EL (cell line): ENCODE data around the gene GRHL1.
A peak's percentile ranks its signal among the peaks of the same experiment; 100 is the strongest.
"Not testable (repeated sequence)": the region's sequence is repeated elsewhere in the genome, so short reads cannot be mapped to it uniquely, and the experiment has no call there.

Source experiments
- DNase-seq: peaks from one replicate; pipeline ENCODE4 v3.0.0-alpha.2; 2016

Gene GRHL1, protein sequence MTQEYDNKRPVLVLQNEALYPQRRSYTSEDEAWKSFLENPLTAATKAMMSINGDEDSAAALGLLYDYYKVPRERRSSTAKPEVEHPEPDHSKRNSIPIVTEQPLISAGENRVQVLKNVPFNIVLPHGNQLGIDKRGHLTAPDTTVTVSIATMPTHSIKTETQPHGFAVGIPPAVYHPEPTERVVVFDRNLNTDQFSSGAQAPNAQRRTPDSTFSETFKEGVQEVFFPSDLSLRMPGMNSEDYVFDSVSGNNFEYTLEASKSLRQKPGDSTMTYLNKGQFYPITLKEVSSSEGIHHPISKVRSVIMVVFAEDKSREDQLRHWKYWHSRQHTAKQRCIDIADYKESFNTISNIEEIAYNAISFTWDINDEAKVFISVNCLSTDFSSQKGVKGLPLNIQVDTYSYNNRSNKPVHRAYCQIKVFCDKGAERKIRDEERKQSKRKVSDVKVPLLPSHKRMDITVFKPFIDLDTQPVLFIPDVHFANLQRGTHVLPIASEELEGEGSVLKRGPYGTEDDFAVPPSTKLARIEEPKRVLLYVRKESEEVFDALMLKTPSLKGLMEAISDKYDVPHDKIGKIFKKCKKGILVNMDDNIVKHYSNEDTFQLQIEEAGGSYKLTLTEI

GRCh38 chr2:9951522-9952285 lies at the start of gene GRHL1:
Gene GRHL1 (plus strand): TSS chr2:9951693. CDS start chr2:9951834, 141 bp downstream.
- peak; percentile 90 for DNase-seq

DNA sequence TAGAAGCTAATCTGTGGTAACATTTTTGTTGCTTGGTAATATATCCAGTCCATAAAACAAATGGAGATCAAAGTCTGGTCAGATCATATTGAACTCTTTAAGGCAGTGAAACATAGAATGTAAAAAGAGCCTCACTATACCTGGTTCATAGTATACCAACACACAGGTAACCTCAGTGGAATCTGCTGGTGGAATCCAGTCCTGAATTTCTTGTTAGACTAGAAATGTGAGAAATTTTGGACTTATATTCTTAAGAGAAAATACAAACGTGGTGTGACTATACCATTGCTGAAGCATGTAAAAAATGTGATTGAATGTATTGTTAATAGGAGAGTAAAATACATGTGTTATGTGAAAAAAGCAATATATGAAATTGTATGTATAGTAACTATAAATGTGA lies 46.1 kb upstream of the GRHL1 start:
- no peak for DNase-seq

DNA sequence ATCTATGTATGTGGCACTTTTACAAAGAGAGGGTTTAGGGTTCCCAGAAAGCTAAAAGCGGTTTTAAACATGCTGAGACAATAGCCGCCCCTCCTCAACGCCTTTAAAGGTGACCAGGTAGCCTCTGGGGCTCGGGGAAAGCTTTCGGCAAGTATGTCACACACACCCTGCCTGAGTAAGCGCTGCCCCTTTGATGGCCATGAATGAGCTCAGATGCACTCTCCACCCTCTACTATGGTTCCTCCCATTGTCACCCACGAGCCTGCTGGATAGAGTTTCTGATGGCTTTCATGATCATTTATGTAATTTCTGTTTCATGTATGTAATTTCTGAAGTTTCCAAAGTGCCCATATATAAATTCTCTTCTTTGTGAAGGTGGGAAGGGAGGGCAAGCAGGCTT lies 44.1 kb upstream of the GRHL1 start:
- DNase-seq: no peak

DNA sequence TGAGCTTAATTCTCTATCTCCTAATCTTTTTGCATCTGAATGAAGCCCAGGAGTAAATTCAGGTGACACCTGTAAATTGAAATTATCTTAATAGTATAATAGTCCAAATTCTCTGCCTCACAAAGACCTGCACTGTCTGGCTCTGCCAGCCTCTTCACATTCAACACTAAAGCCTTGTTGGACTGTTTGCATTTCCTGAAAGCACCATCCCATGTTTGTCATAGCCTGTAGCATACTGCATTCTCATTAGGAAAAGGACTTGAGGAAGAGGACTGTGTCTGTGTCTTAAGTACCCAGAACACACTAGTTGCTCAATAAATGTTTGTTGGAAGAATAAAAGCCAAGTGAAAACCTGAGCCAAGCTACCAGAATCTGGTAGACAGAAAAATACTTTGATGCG lies 42.9 kb upstream of the GRHL1 start:
- no peak for DNase-seq

GRCh38 chr2:9909106-9909505 lies 42.4 kb upstream of the GRHL1 start:
- DNase-seq: peak; percentile 21

DNA sequence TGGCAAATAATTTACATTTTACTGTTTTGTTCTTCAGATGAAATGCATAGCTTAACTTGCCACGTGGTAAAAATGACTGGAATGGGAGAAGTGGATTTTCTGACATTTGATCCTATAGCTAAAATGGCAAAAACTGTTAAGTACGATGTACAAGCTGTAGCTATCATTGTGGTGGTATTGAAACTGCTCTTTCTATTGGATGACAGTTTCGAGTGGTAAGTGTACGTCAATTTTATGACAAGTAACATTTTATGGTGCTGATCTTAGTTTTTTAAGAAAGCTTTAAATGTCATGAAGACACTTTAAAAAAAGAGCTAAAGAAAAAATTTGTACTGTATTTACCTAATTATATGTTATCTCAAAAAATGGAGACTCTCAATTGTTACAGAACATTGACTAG lies 40.8 kb upstream of the GRHL1 start:
- no peak for DNase-seq

GRCh38 chr2:9912468-9912867 lies 39.0 kb upstream of the GRHL1 start:
- DNase-seq: no peak

DNA sequence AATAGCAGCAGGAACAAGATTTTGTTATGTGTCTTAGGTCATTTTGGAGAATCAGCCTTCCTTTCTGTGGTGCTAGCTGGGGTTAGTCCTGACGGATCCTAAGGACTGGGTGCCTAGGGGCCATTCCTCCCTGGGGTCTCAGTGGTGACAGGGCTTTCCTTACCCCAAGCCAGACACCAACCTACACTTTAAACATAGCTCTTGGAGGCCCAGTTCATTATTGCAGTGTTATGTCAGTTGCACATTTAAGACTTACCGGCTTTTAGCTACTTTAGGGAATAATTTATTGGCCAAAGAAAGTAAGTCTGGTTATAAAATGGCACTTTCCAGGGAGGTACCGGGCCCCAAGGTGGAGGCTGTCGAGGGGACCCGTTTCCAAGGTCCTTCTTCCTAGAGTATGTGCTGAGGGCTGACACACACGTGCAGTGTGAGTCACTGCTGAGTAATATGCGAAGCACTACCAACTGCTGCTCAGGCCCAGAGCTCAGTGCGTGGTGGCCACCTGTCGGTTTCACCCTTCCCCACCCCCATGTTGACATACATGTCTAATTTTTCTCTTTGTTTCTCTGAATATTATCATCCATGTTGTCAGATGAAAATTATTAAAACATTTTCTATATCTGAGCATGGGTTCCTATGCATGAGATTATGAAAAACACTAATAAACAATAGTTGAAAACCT lies 37.0 kb upstream of the GRHL1 start:
- peak; percentile 87 for DNase-seq

GRCh38 chr2:9918275-9918674 lies 33.2 kb upstream of the GRHL1 start:
- DNase-seq: peak; percentile 26

GRCh38 chr2:9919512-9919911 lies 32.0 kb upstream of the GRHL1 start:
- no peak for DNase-seq

- DNase-seq: not testable (repeated sequence)
Observed at GRCh38 chr2:9927020-9927419, 24.5 kb upstream of the GRHL1 start.

- DNase-seq: no peak
Observed at GRCh38 chr2:9937258-9937657, 14.2 kb upstream of the GRHL1 start.

- DNase-seq: no peak
Observed at GRCh38 chr2:9937968-9938367, 13.5 kb upstream of the GRHL1 start.

DNA sequence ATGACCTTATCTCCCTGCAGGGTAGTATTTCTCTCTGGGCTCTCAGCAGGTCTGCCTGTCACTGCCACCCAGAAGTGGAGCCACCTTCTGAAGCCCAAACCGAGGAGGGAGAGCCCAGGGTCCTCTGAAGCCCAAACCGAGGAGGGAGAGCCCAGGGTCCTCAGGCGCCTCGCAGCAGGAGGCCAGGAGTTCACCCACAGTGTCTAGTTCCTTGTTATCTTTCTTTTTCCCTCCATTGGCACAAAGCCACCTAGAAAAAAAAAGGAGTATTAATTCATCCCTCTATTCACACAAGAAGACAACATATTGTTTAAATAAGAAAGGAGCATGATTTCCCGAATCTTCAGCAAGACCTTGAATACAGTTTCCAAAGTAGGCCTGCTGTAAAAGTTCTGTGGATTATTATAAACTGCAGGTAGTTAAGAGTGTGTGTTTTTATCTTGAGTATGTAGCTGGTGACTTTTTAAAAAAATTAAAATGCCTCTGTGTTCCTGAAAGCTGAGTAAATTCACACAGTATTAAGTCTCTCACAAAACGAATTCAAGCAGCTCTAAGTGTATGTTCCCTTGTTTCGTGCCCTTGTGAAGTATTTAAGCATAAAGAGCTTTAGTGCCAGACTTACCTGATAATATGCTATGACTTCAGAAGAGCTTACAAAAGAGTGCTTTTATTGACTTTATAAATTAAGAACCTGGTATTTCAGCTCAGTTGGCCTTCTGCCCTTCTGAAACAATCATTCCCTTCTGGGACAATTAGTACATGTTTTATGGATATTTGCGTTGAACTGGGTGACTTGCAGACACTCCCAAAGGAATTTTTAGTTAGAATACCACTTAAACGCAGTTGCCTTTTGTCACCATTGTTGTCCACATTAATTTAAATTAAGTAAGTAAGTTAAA lies 11.7 kb upstream of the GRHL1 start:
- no peak for DNase-seq

DNA sequence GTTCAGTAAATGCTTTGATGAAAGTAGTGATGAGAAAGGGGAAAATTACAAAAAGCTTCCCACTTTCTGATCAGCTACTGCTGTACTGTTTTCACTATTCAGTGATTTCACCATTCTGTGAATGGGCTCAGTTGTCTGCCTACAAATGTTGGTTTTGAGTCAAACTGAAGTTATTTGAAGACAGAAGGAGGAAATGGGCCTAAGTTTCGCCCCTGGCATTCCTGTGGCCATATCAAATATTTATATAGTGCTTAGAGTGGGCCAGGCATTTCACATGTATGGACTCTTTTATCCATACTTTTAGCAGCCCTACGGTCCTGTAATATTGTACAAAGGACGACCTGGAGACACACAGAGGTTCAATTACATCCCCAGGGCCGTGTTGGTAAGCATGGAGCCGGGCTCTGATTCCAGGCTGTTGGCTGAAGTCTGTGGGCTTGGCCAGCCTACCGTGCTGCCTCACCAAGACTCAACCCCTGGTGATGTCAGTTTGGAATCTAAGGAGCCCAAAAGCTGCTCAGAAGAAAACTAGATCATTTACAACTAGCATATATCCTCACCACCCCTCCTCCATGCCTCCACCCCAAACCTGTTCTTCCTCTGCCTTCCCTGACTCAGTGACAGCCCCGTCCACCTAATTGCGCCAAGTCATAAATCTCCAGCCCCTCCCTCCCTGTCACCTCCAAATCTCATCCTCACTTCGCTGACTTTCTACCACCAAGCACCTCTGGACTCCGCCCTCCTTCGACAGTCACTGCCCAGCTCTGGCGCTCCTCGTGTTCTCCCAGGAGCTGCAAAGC lies 10.1 kb upstream of the GRHL1 start:
- peak; percentile 78 for DNase-seq

- no peak for DNase-seq
Observed at GRCh38 chr2:9941996-9942390, 9.5 kb upstream of the GRHL1 start.

DNA sequence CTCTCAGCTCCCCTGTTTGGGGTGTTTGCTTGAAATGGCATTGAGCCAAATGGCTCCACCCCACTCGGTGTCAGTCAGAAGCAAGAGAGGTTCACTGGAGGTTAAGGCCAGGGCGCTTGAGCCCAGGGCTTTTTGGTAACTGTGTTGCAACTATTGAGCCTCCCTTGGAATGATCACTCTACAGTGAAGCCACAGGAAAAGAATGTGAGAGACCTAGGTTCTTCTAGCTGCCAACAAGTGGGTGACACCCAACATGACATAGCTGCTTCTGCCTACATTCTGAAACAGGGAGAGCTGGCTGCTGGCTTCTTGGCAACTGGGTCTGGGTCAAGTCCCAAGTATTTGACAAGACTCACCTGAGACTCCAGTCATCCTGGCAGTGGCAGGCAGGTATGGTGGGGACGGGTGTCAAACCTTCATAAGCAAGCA lies 7.1 kb upstream of the GRHL1 start:
- peak; percentile 13 for DNase-seq

DNA sequence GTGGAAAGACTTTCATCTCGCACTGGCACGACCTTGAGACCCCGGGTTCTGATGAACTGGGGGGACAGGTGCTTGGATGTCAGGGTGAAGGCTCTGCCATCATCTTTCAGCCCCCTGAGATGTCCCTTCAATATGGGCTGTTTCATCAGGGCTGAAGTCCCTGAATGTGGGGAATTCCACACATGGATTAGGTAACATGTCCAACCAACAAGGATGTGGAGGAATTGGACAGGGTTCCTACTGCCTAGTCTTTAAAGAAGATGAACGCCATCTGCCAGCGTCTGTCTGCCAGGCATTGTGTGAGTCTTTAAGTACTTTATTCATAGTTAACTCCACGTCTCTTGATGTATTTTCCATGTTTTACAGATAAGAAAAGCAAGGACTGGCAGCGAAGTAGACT lies 5.9 kb upstream of the GRHL1 start:
- no peak for DNase-seq

DNA sequence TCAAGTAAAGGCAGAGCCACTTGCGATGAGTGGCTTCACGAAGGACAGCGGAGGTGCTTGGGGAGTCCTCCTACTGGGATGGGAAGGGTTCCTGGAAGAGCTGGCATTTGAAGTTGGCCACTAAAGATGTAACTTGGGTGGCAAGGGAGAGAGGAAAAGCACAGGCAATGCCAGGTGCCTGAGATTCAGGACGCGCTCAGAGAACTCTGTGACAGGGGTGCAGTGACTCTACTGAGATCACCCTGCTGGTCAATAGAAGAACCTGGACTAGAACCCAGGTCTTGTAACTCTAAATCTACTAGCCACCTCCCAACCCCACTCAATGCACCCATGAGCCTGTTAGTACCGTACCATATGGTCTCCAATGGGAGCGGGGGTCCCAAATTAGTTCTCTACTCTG lies 5.4 kb upstream of the GRHL1 start:
- DNase-seq: no peak

- DNase-seq: no peak
Observed at GRCh38 chr2:9946818-9947217, 4.7 kb upstream of the GRHL1 start.

- DNase-seq: no peak
Observed at GRCh38 chr2:9948721-9949120, 2.8 kb upstream of the GRHL1 start.
